HG03064 (cell line): ENCODE measurements around the gene PPP1CA.
"Not testable (repeated sequence)": the region's sequence is repeated elsewhere in the genome, so short reads cannot be mapped to it uniquely, and the experiment has no call there.

ENCODE experiments used
- ATAC-seq: cut with Tn5 transposase; IDR thresholded peaks from one replicate; pipeline ENCODE4 v1.9.1; 2021; ENCODE audit warnings: low read depth; ENCODE audit not compliant: unreplicated experiment

The PPP1CA gene

GRCh38 chr11:67405688-67406339 is 4.2 kb upstream of the PPP1CA start:
- no peak for ATAC-seq

- ATAC-seq = no peak
These were observed 3.5 kb upstream of the PPP1CA start for GRCh38 chr11:67405196-67405567.

GRCh38 chr11:67404515-67405195 is 3.0 kb upstream of the PPP1CA start:
- no peak for ATAC-seq

- not testable (repeated sequence) for ATAC-seq
These were observed 1.4 kb upstream of the PPP1CA start for GRCh38 chr11:67403085-67403484.

- ATAC-seq = not testable (repeated sequence)
These were observed 658 bp upstream of the PPP1CA start for GRCh38 chr11:67402192-67402839.

GRCh38 chr11:67400942-67401494 is 640 bp downstream of the PPP1CA start:
- ATAC-seq = no peak

GRCh38 chr11:67400251-67400941 is 1.3 kb downstream of the PPP1CA start:
- ATAC-seq = no peak

GRCh38 chr11:67398661-67399563 is 2.7 kb downstream of the PPP1CA start:
- no peak for ATAC-seq

- no peak for ATAC-seq
These were observed 3.5 kb downstream of the PPP1CA start for GRCh38 chr11:67397986-67398660.

- no peak for ATAC-seq
These were observed 4.1 kb downstream of the PPP1CA start for GRCh38 chr11:67397536-67397935.

GRCh38 chr11:67396587-67397389 is 4.9 kb downstream of the PPP1CA start:
- ATAC-seq = no peak

- ATAC-seq = no peak
These were observed 5.4 kb downstream of the PPP1CA start for GRCh38 chr11:67396259-67396581.

- ATAC-seq = no peak
These were observed 6.0 kb downstream of the PPP1CA start for GRCh38 chr11:67395555-67396258.

- ATAC-seq = no peak
These were observed 7.7 kb downstream of the PPP1CA start for GRCh38 chr11:67393990-67394389.

GRCh38 chr11:67393437-67393836 is 8.2 kb downstream of the PPP1CA start:
- no peak for ATAC-seq

- no peak for ATAC-seq
These were observed 9.4 kb downstream of the PPP1CA start for GRCh38 chr11:67392183-67392715.

- ATAC-seq = peak; percentile 44
These were observed 10.1 kb downstream of the PPP1CA start, which contains the start of gene RAD9A for GRCh38 chr11:67391304-67392182. Gene RAD9A, plus strand, starts transcription at chr11:67391986. Its CDS starts 59 bp downstream, at chr11:67392045.
